GM21423 (cell line): ENCODE data around the gene SKIC2.
A peak's percentile ranks its signal among the peaks of the same experiment; 100 is the strongest.

Source experiments
- ATAC-seq: cut with Tn5 transposase; IDR thresholded peaks from one replicate; pipeline ENCODE4 v1.9.1; 2021; ENCODE audit warnings: mild to moderate bottlenecking, moderate library complexity; ENCODE audit not compliant: unreplicated experiment

SKIC2 gene

GRCh38 chr6:31945507-31946369 lies 13.2 kb upstream of the SKIC2 start, which contains the start of gene CFB:
Gene CFB (plus strand): TSS chr6:31946095. CDS start chr6:31946222, 127 bp downstream.
- ATAC-seq, result no peak

- ATAC-seq, result no peak
Observed at GRCh38 chr6:31946370-31946885, 12.5 kb upstream of the SKIC2 start.

GRCh38 chr6:31947070-31947675 lies 11.8 kb upstream of the SKIC2 start:
- ATAC-seq, result no peak

DNA sequence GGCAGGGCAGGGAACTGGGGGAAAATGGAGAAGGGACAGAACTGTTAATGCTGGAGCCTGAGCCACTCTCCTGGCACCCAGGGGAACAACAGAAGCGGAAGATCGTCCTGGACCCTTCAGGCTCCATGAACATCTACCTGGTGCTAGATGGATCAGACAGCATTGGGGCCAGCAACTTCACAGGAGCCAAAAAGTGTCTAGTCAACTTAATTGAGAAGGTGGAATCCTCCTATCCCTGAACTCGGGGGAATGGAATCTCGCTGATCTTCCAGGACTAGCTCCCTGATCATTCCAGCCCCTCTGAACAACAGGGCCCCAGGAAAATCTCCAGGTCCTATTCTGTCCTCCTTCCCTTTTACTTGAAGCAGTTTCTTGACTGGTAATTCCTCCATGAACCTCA lies 11.1 kb upstream of the SKIC2 start:
- no peak for ATAC-seq

GRCh38 chr6:31948306-31948705 lies 10.7 kb upstream of the SKIC2 start:
- ATAC-seq, result no peak

- no peak for ATAC-seq
Observed at GRCh38 chr6:31948753-31949413, 10.1 kb upstream of the SKIC2 start.

GRCh38 chr6:31949926-31950548 lies 8.9 kb upstream of the SKIC2 start:
- no peak for ATAC-seq

DNA sequence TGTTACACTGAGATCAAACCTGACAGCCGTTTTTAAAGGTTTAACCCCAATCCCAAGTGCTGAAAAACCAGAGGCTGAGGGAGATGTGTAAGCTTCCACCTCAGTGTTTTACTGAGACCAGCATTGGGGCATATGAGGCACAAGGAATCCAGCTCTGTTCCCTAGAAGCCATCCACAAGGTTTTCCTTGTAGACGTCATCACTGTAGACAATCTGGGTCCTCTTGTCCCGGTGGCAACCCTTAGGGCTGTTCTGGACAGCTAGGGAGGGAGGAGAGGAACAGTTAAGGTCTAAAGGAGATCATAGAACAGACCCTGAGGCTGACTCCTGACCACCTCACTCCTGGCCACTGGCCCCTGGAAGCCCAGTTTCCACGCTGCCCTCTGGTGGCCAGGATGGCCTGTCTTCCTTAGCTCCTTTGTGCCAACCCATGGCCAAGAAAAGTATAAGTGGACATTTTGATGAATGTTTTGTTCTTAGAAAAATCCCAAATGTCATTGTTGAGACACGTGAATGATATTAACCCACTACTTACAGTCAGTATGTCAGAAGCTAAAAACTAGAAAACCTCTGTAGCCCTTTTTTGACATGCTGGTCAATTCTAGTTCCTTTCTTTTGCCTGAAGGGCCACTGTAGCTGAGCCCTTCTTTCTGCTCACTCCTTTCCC lies 6.7 kb upstream of the SKIC2 start:
- ATAC-seq, result no peak

DNA sequence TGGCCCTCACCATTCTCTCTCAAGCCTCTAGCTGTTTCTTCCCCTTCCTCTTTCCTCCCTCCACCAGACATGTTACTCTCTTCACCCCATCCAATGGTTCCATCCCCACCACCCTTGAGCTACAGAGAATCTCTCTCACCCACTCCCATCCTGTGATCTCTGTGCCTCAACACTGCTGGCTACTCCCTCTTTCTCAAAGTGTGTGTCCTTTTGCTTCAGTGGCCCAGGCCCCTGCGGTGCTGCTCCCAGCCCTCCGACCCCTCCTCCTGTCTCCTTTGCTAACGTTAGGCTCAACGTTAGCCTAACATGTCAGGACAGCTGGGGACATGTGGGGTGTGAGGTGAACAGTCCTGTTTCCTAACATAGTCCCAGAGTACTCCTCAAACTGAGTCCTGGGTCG lies 6.1 kb upstream of the SKIC2 start:
- no peak for ATAC-seq

DNA sequence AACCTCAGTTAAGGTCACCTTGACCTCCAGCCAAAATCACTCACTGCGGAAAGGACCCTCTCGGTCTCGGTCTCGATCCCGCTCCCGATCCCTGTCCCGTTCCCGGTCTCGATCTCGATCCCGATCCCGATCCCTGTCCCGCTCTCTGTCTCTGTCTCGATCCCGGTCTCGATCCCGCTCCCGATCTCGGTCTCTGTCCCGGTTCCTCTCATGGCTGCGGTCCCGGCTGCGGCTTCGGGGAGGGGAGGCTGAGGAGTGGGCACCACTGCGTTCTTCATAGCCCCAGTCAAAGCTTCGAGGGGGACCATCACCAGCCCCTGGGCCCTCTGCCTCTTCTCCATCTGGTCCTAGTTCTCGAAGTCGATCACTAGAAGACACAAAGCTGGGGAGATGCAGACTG lies 4.5 kb upstream of the SKIC2 start:
- no peak for ATAC-seq

- no peak for ATAC-seq
Observed at GRCh38 chr6:31956796-31957195, 2.2 kb upstream of the SKIC2 start.

- peak; percentile 6 for ATAC-seq
Observed at GRCh38 chr6:31958412-31958740, 599 bp upstream of the SKIC2 start.

DNA sequence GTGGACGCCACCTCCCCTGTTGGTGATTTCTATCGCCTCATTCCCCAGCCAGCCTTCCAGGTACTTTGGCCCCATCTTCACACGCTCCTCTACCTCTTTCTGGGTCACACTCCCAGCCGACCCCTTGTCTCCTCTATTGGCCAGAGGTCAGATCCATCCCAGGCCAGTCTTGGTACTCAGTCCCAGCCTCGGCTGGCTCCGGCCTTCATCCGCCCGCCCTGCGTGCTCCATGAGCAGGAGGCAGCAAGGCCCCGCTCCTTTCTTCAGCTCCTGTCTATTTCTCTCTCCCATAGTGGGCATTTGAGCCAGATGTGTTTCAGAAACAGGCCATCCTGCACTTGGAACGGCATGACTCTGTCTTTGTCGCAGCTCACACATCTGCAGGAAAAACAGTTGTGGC lies 2.6 kb downstream of the SKIC2 start:
- no peak for ATAC-seq

- no peak for ATAC-seq
Observed at GRCh38 chr6:31963921-31964320, 4.9 kb downstream of the SKIC2 start.

GRCh38 chr6:31965700-31966099 lies 6.7 kb downstream of the SKIC2 start:
- no peak for ATAC-seq

- ATAC-seq, result no peak
Observed at GRCh38 chr6:31966506-31966905, 7.5 kb downstream of the SKIC2 start.

DNA sequence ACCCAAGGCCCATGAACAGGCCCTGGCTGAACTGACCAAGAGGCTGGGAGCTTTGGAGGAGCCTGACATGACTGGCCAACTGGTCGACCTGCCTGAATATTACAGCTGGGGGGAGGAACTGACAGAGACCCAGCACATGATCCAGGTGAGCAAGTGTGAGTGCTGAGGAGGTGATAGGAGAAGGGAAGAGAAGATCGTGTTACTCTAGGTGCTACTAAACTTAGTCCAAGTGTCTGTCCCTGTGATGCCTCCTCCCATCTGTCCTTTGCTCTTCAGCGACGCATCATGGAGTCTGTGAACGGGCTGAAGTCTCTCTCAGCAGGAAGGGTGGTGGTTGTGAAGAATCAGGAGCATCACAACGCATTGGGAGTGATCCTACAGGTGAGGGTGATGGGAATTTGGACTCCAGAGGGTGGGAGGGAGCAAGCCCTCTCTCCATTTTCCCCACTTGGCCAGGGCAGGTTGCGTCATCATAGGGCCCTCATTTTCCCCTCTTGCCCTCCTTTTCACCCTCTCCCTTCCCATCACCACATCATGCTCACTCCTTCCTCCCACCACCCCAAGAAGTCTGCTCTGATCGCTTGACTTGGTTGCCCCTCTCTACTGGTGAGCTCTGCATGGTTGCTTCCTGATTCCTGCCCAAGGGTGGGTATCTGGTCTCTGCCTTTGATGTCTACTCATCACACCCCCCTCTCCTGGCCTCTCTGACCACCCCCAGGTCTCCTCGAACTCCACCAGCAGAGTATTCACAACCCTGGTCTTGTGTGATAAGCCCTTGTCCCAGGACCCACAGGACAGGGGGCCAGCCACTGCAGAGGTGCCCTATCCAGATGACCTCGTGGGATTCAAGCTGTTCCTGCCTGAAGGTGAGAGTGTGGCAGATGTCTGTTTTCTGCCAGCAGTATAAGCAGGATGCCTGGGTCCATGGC lies 8.3 kb downstream of the SKIC2 start:
- no peak for ATAC-seq

DNA sequence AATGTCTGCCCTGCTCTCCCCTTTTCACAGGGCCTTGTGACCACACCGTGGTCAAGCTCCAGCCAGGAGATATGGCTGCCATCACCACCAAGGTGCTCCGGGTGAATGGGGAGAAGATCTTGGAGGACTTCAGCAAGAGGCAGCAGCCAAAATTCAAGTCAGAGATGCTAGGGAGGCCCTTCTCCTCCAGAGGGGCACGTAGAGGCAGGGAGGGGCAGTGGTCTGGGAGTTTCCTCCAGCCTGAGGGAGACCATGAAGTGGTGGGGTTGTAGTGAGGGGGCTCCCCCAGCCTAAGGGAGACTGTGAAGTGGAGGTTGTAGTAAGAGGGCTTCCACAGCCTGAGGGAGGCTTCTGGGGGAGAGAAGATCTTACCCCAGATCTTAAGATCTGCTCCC lies 8.9 kb downstream of the SKIC2 start:
- no peak for ATAC-seq

DNA sequence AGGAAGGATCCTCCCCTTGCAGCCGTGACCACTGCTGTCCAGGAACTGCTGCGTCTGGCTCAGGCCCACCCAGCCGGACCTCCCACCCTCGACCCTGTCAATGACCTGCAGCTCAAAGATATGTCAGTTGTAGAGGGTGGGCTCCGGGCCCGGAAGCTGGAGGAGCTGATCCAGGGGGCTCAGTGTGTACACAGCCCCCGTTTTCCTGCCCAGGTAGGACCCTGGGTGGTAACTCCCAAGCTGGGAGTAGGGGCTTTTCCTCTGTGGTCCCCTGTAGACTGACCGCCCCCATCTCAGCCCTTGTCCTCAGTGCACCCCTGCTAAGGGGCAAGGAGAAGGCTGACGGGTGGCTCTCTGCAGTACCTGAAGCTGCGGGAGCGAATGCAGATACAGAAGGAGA lies 9.4 kb downstream of the SKIC2 start:
- ATAC-seq, result no peak
